Measurements from ENCODE around the gene CMTM1. TPM values are rescaled to one million over a fixed set of nuclear protein-coding genes. Genes with fewer than 3 reads are reported as not detected.

Gene CMTM1
- total RNA-seq, 2 donors from 2014 or later: 3.8 to 5.3 TPM

DNA sequence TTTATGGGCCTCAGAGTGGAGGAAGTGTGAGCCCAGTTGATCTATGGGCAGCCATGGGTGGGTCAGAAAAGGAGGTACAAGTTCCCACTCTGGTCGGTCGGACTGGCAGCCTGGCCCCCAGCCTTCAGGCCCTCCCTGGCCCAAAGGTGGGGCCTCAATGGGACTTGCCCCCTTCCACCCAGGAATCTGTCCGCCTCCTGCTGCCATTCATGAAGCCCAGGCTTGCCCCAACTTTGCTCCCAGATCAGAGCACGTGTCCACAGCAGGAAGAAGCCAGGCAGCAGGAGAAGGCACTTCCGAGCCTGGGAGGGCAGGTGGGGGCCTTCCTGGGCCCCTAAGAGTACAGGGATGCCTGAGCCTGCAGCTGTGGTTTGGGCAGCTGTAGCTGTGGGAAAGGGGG lies 35.2 kb downstream of the CMTM1 start:
- Mint-ChIP-seq H3K27me3 (ENCODE audit: insufficient read depth) (peaks cover 8% of the 10 kb centered on the region), H3K36me3 (ENCODE audit: low read depth) (no peaks in the 10 kb centered on the region), H3K9me3 (no peaks in the 10 kb centered on the region), H3K4me3 (no peak overlapping the region), H3K27ac (no peak overlapping the region), H3K4me1 (peaks cover 11% of the 10 kb centered on the region)
- Histone ChIP-seq H3K4me1 (ENCODE audit: control insufficient read depth, insufficient read depth, low read length) (peaks cover 4% of the 10 kb centered on the region), H3K9me3 (ENCODE audit: control insufficient read depth, low read length) (no peaks in the 10 kb centered on the region), H3K27me3 (ENCODE audit: control insufficient read depth, insufficient read depth, low read length, poor library complexity, severe bottlenecking) (no peaks in the 10 kb centered on the region), H3K9ac (ENCODE audit: extremely low read depth, low read length, poor library complexity, severe bottlenecking) (no peak overlapping the region), H3K4me3 (ENCODE audit: low read length) (no peak overlapping the region), H3K27ac (ENCODE audit: low read depth, low read length) (no peak overlapping the region), H3K36me3 (ENCODE audit: control insufficient read depth, insufficient read depth, low read length) (no peaks in the 10 kb centered on the region)
- no peak for DNase-seq
- TF ChIP-seq, protein P1, sequence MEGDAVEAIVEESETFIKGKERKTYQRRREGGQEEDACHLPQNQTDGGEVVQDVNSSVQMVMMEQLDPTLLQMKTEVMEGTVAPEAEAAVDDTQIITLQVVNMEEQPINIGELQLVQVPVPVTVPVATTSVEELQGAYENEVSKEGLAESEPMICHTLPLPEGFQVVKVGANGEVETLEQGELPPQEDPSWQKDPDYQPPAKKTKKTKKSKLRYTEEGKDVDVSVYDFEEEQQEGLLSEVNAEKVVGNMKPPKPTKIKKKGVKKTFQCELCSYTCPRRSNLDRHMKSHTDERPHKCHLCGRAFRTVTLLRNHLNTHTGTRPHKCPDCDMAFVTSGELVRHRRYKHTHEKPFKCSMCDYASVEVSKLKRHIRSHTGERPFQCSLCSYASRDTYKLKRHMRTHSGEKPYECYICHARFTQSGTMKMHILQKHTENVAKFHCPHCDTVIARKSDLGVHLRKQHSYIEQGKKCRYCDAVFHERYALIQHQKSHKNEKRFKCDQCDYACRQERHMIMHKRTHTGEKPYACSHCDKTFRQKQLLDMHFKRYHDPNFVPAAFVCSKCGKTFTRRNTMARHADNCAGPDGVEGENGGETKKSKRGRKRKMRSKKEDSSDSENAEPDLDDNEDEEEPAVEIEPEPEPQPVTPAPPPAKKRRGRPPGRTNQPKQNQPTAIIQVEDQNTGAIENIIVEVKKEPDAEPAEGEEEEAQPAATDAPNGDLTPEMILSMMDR (conservative IDR thresholded peaks at IDR 0.05): no peak
- WGBS, 2 experiments (ENCODE audit: insufficient coverage in 1 of 2, insufficient read length in 1 of 2): 88 to 91% methylated on average over 4 to 5 of the region's 5 CpGs

DNA sequence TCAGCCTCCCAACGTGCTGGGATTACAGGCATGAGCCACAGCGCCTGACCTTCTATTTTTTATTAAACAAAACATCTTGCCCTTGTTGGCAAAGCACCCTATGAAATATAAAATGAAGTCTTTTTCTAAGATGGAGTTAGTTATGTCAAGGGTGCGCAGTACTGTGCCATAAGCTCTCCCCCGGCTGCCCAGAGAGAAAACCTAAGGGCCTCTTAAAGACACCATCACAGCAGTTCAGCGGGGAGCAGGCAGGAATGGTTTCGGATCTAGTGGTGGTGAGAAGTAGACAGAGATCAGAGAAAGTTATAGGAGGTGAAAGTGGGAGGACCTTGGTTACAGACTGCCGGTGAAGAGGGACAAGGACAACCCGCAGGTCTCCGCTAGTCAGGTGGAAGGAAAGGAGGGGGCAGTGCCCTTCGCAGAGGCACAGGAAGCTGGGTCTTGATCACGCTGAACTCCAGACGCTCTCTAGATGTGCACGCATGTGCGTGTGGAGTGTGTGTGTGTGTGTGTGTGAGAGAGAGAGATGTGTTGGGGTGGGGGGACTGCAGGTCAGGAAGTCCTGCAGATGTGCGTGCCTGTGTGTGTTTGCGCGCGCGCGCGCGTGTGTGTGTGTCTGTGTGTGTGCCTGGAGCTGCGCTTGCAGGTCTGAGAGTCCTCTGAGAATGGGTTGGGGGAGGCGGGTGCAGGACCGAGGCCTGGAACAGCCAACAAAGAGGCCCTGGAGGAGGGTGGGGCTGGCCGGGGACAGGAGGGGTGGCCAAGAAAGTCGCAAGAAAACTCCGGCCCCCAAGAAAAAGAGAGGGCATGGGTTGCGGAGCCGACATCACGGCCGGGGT lies 37.5 kb downstream of the CMTM1 start:
- H3K27me3 ChIP-seq (ENCODE audit: control insufficient read depth, insufficient read depth, low read length, poor library complexity, severe bottlenecking): no peaks in the 10 kb centered on the region
- H3K4me1 ChIP-seq (ENCODE audit: control insufficient read depth, insufficient read depth, low read length): peaks cover 12% of the 10 kb centered on the region
- no peak for DNase-seq
- peak overlapping the region; percentile 89 for H3K27ac Mint-ChIP-seq
- H3K4me3 Mint-ChIP-seq: peak overlapping the region; percentile 72
- H3K4me3 ChIP-seq (ENCODE audit: low read length): peak overlapping the region; percentile 80
- peak overlapping the region; percentile 44 for H3K9ac ChIP-seq (ENCODE audit: extremely low read depth, low read length, poor library complexity, severe bottlenecking)
- peaks cover 8% of the 10 kb centered on the region for H3K27me3 Mint-ChIP-seq (ENCODE audit: insufficient read depth)
- WGBS, 2 experiments (ENCODE audit: insufficient coverage in 1 of 2, insufficient read length in 1 of 2): 16 to 17% methylated on average over 11 to 32 of the region's 32 CpGs
- H3K36me3 ChIP-seq (ENCODE audit: control insufficient read depth, insufficient read depth, low read length): peaks cover 17% of the 10 kb centered on the region
- no peaks in the 10 kb centered on the region for H3K9me3 ChIP-seq (ENCODE audit: control insufficient read depth, low read length)
- H3K36me3 Mint-ChIP-seq (ENCODE audit: low read depth): no peaks in the 10 kb centered on the region
- H3K9me3 Mint-ChIP-seq: no peaks in the 10 kb centered on the region
- H3K27ac ChIP-seq (ENCODE audit: low read depth, low read length): peak overlapping the region; percentile 86
- peaks cover 17% of the 10 kb centered on the region for H3K4me1 Mint-ChIP-seq
- TF ChIP-seq, protein P1 (conservative IDR thresholded peaks at IDR 0.05): no peak

DNA sequence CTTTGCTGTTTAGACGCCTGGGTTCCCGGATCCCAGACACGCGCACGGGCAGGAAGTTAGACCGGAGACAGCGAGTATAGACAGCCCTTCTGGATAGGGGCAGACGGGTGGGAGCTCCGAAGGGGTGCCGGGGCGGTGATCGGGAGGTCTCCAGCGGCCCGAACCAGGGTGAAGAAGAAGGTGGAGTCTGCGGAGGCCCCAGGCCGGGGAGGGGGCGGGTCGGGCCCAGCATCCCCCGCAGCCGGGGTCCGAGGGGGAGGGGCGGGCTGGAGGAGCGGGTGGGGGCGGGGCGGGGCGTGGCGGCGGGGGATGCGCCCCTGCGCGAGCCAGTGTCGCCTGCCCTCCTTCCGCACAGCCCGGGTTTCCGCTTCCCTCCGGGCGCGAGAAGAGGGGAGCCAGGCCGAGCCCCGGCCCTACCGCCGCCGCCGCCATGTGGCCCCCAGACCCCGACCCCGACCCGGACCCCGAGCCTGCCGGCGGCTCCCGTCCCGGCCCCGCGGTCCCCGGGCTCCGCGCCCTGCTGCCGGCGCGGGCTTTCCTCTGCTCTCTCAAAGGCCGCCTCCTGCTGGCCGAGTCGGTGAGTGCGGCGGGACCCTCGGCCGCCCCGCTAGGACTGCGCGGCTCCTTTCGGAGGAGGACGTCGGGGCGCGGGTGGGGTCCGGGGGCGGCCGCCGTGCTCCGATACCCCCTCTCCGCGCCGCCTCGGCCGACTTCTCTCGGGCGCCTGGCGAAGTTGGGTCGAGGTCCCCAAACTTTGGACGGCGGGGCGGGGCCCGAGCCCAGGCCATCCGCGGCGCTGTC lies 38.3 kb downstream of the CMTM1 start, which contains the start of gene CMTM3:
TSS of gene CMTM3 (plus strand) at position 329 of the 801 bp plus-strand sequence. CDS start at position 431, 102 bp downstream.
- peaks cover 1% of the 10 kb centered on the region for H3K36me3 Mint-ChIP-seq (ENCODE audit: low read depth)
- H3K9me3 Mint-ChIP-seq: no peaks in the 10 kb centered on the region
- H3K4me1 ChIP-seq (ENCODE audit: control insufficient read depth, insufficient read depth, low read length): peaks cover 12% of the 10 kb centered on the region
- H3K27ac ChIP-seq (ENCODE audit: low read depth, low read length): peak within 1 kb of the TSS; percentile 86
- TF ChIP-seq, protein P1 (conservative IDR thresholded peaks at IDR 0.05): peak; percentile 93
- peak within 1 kb of the TSS; percentile 89 for H3K27ac Mint-ChIP-seq
- H3K4me1 Mint-ChIP-seq: peaks cover 18% of the 10 kb centered on the region
- H3K4me3 Mint-ChIP-seq: peak within 1 kb of the TSS; percentile 72
- peak within 1 kb of the TSS; percentile 87 for H3K4me3 ChIP-seq (ENCODE audit: low read length)
- no peaks in the 10 kb centered on the region for H3K27me3 ChIP-seq (ENCODE audit: control insufficient read depth, insufficient read depth, low read length, poor library complexity, severe bottlenecking)
- peak within 1 kb of the TSS; percentile 63 for H3K9ac ChIP-seq (ENCODE audit: extremely low read depth, low read length, poor library complexity, severe bottlenecking)
- H3K36me3 ChIP-seq (ENCODE audit: control insufficient read depth, insufficient read depth, low read length): peaks cover 25% of the 10 kb centered on the region
- H3K27me3 Mint-ChIP-seq (ENCODE audit: insufficient read depth): peaks cover 8% of the 10 kb centered on the region
- no peaks in the 10 kb centered on the region for H3K9me3 ChIP-seq (ENCODE audit: control insufficient read depth, low read length)
- peak; percentile 93 for DNase-seq
- WGBS, 2 experiments (ENCODE audit: insufficient coverage in 1 of 2, insufficient read length in 1 of 2): 0% methylated on average over 82 of the region's 96 CpGs; no CpG with 5 or more reads in 1 of the 2 experiments
